Measurements from ENCODE around the gene RNF43.

GRCh38 chr17:58413684-58414083, 3.6 kb downstream of the RNF43 start:
- TF ChIP-seq, protein P1, sequence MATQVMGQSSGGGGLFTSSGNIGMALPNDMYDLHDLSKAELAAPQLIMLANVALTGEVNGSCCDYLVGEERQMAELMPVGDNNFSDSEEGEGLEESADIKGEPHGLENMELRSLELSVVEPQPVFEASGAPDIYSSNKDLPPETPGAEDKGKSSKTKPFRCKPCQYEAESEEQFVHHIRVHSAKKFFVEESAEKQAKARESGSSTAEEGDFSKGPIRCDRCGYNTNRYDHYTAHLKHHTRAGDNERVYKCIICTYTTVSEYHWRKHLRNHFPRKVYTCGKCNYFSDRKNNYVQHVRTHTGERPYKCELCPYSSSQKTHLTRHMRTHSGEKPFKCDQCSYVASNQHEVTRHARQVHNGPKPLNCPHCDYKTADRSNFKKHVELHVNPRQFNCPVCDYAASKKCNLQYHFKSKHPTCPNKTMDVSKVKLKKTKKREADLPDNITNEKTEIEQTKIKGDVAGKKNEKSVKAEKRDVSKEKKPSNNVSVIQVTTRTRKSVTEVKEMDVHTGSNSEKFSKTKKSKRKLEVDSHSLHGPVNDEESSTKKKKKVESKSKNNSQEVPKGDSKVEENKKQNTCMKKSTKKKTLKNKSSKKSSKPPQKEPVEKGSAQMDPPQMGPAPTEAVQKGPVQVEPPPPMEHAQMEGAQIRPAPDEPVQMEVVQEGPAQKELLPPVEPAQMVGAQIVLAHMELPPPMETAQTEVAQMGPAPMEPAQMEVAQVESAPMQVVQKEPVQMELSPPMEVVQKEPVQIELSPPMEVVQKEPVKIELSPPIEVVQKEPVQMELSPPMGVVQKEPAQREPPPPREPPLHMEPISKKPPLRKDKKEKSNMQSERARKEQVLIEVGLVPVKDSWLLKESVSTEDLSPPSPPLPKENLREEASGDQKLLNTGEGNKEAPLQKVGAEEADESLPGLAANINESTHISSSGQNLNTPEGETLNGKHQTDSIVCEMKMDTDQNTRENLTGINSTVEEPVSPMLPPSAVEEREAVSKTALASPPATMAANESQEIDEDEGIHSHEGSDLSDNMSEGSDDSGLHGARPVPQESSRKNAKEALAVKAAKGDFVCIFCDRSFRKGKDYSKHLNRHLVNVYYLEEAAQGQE (IDR thresholded peaks at IDR 0.05; ENCODE audit: borderline replicate concordance in 1 of 2, low read depth in 1 of 2, low read length in 2 of 2): no peak
- TF ChIP-seq CTCF (CRISPR knock-in tag; IDR thresholded peaks at IDR 0.05): no peak
- no peak for TF ChIP-seq SKI (IDR thresholded peaks at IDR 0.05; ENCODE audit: partially characterized antibody)
- TF ChIP-seq SIN3A (IDR thresholded peaks at IDR 0.05; ENCODE audit: borderline replicate concordance, low read depth, low read length): no peak
- TF ChIP-seq ATF1 (CRISPR knock-in tag; IDR thresholded peaks at IDR 0.05): no peak
- TF ChIP-seq SP4 (CRISPR knock-in tag; IDR thresholded peaks at IDR 0.05): no peak
- no peak for TF ChIP-seq HNF4A (CRISPR knock-in tag; IDR thresholded peaks at IDR 0.05)
- no peak for TF ChIP-seq ZNF24 (IDR thresholded peaks at IDR 0.05)
- TF ChIP-seq ZNF644 (CRISPR knock-in tag; IDR thresholded peaks at IDR 0.05; ENCODE audit: low read depth): no peak
- TF ChIP-seq, protein P2, sequence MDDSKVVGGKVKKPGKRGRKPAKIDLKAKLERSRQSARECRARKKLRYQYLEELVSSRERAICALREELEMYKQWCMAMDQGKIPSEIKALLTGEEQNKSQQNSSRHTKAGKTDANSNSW (CRISPR knock-in tag; IDR thresholded peaks at IDR 0.05; ENCODE audit: borderline replicate concordance): no peak
- TF ChIP-seq RFX5 (IDR thresholded peaks at IDR 0.05; ENCODE audit: low read depth, low read length): no peak
- TF ChIP-seq ZNF362 (CRISPR knock-in tag; IDR thresholded peaks at IDR 0.05; ENCODE audit: borderline replicate concordance): no peak
- no peak for TF ChIP-seq SMAD1 (CRISPR knock-in tag; IDR thresholded peaks at IDR 0.05; ENCODE audit: borderline replicate concordance, low read depth)
